GM21737 (cell line): ENCODE data around the gene SLC23A3.

Experiments
- ATAC-seq: cut with Tn5 transposase; IDR thresholded peaks from one replicate; pipeline ENCODE4 v1.9.1; 2021; ENCODE audit warnings: mild to moderate bottlenecking, moderate library complexity; ENCODE audit not compliant: unreplicated experiment

SLC23A3 gene

DNA sequence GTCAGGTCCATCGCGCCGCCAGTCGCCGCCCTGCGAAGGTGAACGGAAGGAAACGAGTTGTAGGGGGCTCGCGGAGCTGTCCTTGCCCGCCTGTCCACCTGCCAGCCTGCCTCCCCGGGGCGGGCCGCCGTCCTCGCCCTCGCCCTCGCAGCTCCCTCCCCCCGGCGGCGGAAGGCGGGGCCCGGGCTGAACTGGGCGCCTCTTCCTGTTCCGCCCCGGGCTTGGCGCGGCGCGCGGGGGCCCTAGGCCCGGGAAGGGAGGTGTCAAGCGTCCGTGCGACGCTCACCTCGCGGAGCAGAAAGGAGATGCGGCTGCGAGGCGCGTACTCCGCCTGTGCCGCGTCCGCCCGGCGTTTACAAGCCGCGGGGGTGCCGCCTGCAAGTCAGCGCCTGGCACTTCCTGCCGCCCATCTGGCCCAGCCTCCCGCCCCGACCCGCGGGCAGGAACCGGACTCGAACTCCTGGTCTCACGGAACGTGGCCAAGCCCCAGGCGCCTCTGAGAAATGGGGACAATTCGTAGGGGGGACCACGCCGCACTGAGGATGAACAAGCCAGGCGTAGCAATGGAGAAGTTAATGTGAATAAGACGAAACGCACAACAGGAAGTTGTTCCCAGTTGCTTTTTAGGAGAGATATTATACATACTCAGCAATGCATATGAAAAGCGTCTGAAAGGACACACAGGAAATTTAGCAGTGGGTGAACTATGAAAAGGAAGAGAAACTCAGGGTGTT lies 7.2 kb upstream of the SLC23A3 start, which contains the start of gene CNPPD1:
Gene CNPPD1 (minus strand): TSS at position 108 of the 734 bp plus-strand sequence. CDS start 97 bp downstream, at position 11.
- peak; percentile 61 for ATAC-seq

DNA sequence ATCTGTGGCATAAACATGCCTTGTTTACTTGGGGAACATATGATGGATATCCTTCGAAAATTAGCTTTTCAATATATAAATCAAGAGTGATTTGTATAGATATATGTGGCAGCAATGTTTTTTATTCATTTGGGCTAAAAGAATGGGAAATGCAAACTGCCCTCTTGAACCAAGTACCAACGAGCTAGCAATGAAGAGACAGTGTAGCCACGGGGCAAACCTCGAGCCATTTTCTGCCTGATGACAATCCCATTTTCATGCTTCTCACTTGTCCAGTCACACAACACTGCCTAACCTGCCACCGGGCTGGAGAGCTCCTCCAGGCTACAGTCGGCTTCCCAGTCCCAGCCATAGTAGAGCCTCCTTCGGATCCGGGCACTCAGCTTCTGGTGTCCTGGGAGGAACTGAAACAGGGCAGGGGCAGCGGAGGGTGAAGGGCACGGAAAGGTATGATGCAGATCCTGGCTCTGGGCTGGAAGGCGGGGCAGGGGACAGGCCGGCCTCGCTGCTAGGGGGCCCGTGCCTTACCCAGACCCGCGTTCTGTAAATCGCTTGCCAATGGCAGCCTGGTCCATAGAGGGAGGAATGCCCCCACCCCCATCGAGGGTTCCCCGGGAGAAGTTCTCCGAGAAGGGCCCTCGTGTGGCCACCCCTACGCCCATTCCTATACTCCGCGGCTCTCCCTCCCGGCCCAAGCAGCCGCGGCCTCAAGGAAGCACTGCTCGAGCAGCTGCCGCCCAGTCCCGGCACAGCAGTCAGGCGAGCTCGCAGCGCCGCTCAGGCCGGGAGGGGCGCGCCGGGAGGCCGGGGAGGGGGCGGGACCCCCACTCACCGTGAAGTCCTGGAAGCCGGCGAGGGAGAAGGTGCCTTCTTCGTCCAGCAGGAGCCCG lies 6.3 kb upstream of the SLC23A3 start:
- ATAC-seq, result peak; percentile 26

DNA sequence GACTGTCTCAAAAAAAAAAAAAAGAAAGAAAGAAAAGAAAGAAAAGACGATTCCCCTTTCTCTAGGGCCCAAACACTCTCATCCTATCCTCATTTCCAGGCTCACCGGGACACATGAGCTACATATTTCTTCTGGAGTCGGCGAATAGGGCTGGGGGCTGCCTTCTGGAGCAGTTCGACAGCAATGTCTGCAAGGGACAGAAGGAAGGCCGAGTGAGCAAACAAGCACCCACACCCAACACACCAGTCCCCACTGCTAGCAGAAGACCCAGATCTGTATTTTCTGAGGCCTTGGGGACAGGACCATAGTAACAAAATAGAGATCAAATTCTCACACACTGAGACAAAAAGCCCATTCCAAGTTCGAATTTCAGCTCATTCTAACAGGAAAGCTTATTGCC lies 5.7 kb upstream of the SLC23A3 start:
- ATAC-seq, result no peak

DNA sequence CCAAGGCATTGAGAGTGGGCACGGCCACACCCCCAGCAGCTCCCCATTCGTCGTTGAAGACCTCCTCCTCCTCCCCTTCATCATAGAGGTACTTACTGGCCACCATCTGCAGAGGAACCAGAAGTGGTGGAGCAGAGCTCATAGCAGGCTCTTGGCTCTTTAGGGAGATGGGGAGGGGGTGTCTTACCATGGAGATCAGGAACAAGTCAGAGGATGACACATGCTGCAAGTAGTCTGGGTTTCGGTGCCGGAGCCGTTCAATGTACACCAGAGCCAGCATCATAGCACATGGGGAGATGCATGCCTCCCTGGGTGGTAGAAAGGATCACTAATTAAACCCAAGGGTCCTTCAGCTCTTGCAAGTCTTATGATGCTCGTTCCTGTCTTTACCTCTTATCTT lies 5.0 kb upstream of the SLC23A3 start:
- no peak for ATAC-seq

DNA sequence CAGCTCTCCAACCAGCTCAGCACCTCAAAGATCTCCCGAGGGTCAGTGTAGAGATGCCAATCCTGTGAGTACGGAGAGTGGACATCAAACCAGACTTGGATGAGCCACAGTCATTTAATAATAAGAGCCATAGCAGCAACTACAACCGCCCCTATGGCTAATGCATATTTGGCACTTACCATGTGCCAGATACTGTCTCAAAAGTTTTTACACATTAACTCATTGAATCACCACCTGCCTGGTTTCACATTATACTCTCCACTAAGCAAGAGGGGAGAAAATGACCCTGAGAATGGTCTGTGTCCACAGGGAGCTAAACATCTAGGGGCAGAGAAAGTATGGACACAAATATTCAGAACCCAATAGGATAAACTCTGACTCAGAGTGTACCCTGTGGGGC lies 4.3 kb upstream of the SLC23A3 start:
- ATAC-seq, result no peak

DNA sequence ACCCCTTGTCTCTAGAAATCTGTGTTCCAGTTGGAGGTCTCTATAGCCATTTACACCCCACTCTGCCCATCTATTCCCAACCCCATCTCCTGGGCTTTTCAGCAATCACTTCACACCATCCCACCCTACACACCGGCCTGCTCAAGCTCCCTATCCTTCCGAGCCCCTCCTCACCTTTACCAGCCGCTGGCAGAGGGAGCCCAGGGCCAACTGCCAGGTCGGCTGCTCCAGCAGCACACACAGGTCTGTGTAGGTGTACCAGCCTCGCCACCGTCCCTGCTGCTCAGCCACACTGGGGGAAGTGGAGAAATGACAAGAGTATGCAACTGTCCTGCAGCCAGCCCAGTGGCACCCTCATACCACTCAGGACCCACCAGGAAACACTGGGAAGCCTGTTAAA lies 3.3 kb upstream of the SLC23A3 start:
- no peak for ATAC-seq

DNA sequence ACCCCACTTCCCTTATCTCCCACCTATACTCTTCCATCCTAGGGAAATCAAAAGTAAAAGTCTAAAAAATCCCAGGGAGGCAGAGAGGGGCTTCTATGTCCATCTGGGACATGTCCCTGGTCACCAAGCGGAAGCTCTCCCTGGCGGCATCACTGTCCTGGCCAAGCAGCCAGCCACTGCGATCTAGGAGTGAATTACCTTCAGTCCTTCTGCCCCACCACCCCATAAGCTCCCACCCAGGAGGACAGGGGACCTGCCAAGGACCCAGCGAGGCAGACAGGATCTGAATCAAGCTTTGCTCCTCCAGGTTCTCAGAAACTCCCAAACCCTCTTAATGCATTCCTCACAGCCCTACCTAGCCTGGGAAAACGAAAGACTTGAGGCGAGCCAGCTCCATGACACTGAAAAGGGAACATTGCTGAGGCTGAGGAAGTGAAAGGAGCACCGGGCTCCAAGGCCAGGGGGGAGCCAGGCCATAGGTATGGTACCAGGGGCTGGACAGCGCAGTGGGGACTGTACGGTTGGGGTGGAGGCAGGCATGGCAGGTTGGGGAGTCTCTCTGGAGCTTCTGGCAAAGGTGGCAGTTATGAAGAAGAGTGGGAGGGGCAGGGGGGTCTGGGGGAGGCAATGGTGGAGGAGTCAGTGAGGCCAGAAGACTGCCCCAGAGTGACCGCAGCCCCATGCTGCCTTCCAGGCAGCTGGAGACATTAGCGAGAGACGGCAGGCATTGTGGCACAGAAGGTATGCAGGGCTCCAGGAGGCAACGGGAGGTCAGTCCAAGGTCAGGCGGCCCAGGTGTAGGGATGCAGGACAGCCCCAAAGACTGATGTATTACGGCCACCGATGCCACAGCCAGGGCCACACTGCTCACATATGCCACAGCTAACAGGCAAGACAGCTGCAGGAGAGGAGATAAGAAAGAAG lies 2.7 kb upstream of the SLC23A3 start:
- ATAC-seq, result no peak

DNA sequence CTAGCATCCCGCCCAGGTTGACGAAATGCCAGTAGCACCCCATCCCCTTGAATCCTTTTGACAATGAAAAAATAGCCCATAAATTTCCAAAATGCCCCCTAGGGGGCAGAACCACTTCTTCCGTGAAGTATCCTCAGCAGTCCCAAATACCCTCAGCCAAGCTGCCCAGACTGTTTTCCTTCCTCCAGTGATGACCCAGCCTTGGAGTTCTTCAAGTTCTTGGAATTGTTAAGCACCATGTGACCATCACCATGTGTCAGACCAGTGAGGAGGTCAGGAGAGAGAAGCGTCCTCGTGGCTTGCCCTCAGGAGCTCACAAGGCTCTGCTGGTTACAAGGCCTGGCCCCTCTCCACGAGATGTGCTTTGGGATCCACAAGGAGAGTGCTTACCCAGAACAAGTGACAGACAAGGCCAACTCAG lies 1.4 kb upstream of the SLC23A3 start:
- no peak for ATAC-seq

DNA sequence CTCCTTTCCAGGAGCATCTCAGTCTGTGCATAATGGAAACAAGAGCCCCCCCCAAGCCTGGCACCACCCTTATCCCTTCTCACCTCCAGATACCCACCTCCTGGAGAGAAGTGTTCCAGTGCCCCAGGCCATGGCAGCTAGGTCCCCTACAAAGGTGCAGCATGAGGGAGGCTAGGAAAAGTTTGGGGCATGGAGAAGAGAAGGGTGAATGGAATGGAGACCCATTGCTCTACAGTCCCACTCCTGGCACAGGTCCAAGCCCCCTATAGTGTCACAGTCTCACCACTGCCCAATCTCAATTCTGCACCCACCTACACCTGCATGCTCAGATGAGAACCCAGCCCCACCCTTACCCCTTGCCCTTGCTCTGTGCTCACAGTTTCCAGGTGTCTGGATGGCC lies 897 bp downstream of the SLC23A3 start:
- no peak for ATAC-seq

DNA sequence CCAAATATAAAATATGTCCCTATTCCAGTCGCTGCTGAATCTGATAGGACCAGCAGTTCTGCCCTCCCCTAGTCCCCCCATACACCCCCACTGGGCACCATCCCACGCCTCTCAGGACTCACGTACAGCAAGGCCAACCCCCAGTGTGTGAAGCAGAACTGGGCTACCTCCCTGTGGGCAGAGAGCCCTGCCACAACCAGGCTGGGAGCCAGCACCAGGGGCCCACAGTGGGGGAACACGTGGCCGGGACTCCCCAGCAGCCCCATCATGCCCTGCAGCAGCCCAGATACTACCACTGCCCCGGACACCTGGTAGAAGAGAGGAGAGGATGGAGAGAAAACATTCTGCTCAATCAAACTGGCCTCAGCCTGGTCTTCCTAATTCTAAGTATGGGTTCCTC lies 1.3 kb downstream of the SLC23A3 start:
- ATAC-seq, result no peak

DNA sequence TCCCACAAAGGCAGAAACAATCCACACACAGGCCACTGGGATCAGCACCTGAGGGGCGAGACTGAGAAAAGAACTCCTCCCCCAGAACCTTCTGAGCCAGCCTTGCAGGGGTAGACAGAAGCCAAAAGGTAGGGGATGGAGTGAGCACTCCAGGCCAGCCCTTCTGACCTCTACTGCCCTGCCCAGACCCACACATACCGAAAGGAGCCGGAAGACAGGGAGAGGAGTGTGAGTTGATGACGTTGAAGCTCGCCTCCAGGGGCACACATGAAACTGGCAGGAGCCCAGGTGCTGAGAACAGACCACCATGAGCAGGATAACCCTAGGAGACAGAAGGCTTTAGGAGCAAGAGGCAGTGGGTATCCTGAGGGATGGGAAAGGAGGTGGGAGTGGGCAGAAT lies 1.8 kb downstream of the SLC23A3 start:
- ATAC-seq, result no peak

DNA sequence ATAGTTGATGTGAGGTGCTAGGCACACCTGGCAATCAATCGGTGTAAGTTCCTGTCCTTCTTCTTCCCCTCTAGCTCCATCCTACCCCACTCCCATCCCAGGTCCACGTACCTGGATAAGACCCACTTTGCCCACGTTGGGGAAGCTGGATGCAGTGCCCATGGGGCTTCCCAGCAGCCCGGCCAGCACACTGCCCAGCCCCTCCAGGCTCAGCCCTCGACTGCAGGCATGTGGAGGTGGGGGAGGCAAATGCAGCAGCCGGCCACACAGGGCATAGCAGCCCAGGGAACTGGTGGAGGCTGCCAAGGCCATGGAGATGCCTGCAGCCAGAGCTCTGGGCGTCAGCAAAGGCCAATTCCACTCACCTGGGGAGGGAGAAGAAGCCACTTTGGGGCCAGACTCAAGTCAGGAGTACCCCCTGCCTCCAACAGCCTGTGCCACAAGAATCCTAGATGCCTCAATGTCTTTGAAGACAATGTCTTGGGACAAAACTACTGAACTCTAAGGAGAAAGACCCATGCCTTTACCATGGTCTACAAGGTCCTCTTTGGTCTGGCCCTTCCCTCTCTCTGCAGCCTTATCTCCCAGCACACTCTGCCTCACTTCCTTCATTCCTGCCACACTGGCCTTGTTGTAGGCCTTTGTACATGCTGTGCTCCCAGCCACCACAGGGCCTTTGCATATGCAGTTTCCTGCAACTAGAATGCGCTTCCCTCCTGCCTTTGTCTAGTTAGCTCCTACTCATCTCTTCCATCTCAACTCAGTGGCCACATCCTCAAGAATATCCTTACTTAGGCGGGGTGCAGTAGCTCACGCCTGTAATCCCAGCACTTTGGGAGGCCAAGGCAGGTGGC lies 4.5 kb downstream of the SLC23A3 start:
- no peak for ATAC-seq

DNA sequence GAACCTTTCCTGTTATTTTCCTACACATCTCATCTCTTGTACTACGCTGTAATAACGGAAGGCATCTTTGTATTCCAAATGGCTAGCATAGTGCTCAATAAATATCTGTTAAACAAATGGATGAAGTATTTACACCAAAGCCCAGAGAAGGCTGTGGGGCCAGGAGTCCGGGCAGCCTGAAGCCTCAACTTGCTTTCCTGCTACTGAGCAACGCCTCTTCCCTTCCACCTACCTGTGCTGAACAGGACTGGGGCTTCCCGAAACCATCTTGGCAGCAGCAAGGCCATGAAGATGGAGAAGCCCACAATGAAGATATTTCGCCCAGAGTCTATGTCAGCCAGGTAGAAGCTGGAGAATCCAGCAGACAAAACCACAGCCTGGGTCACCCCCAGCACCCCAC lies 6.7 kb downstream of the SLC23A3 start:
- ATAC-seq, result no peak

DNA sequence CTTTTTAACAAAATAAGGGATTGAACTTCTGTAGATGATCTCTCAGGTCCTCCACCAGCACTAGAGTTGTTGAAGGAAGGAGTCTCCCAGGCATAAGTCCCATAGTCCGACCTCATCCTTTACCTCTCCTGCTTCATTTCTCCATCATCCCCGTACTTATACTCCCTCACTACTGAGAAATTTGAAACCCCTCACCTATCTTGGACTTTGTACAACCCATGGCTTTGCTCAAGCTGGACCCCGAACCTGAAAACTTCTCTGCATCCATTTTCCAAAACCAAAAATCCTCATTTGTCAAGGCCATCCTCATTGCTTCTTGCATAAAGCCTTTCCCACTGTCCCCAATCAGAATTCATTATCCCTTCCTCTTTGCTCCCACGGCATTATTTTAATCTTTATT lies 8.7 kb downstream of the SLC23A3 start:
- ATAC-seq, result no peak

DNA sequence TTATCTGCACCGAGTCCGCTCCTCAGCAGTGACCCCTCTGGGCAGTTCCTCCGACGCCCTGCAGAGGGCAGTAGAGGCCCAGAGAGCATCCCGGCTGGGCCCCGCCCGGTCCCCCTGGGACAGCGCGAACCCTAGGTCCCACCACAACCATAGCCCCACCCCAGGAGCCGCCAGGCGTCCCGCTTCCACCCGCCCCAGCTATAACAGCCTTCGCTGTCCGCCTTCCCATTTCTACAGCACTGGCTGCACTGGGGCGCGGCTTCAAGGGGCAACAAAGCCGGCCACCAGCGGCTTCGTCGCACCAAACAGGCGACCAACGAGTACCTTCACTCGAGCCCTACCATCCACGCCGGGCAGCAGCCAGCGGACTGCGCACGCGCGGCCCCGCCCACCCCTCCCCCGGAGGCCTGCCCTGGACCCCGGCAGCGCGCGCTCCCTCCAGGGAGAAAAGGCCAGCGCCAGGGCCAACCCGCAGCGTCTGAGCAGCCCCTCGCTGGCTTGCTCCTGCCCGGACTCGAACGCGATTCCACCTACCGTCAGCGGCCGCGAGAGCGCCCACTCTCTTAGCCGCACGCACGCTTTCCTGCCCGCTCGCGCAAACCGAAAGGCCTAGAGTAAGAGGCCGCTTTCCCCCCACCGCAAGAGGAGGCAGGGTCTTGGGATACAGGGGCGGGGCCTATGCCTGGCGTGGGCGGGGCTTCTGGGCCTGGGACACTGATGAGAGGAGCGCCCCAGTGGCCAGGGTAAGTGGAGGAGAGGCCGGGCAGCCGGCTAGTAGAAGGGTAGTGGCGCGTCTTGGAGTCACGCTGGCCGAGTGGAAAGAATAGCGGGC lies 9.4 kb downstream of the SLC23A3 start, which contains the start of gene NHEJ1:
Gene NHEJ1 (minus strand): TSS at position 630 of the 832 bp plus-strand sequence. CDS start 2,453 bp downstream, outside the sequence.
- peak; percentile 84 for ATAC-seq

DNA sequence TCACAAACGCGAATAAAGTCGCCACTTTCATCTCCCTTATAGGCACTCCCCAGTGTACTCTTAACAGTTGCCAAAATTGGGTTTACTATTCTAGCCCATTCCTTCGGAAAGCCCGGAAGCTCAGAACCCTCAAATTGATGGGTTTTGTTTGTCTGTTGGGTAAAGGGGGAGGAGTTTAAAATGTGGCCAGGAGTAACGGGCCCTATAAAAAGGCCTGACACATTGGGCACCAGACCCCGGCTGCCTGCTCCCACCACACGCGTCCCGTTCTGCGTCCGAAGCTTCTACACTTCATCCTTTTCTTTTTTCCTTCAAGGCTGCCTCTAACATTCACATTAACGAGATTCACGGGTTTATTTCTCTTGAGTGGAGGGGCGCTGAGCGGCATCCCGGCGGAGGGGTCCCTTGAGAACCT lies 10.1 kb downstream of the SLC23A3 start:
- ATAC-seq, result no peak

DNA sequence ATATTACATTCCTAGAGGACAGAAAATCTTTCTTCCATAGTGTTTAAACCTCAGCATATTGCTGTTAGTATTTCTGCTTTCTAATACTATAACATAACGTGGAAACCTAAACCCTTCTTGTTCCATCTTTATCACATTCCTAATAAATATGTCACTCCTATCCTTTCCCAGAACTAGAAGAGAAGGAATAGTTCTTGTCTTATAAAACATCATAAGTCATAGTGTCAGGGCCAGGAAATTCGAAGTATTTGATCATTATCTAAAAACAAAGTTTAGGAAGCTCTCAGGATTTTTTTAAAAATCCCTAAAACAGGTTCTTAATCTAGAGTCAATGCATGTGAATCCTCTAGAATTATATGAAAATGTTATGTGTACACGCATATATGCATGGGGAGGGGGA lies 11.2 kb downstream of the SLC23A3 start:
- no peak for ATAC-seq

DNA sequence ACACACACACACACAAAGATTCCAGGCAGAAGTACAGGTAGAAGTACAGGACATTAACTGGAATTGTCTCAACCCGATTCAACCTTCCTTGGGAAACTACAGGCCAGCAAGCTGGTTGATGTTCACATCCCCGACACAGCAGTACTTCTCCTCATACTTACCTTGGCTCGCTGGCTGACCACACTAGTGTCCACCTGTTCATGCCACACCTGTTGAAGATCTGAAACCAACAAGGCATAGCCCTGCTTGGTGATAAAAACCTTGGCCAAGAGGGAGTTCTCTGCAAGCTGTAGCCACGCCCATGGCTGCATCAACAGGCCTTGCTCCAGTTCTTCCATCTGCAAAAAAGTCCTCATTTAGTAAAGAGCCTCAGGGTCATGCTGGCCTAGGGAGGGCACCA lies 11.8 kb downstream of the SLC23A3 start:
- ATAC-seq, result no peak

DNA sequence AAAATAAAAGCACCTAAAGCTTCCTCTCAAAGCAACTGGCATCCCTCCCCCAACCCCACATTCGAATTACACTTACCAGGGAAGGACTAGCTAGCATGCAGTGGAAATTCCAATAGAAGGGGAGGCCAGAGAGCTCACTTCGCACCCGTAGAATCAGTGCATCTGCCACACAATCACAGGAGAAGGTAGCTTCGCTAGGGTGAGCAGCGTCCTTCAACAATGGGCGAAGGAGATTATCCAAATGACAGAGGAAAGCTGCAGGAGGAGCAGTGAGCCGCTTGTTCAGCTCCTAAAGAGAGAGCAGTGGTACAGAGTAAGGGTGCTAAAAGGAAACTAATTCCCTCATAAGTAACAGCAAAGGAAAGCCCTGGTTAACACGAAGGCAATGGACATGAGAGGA lies 12.4 kb downstream of the SLC23A3 start:
- no peak for ATAC-seq
